ENCODE results near the gene SLC19A3.

Gene SLC19A3

DNA sequence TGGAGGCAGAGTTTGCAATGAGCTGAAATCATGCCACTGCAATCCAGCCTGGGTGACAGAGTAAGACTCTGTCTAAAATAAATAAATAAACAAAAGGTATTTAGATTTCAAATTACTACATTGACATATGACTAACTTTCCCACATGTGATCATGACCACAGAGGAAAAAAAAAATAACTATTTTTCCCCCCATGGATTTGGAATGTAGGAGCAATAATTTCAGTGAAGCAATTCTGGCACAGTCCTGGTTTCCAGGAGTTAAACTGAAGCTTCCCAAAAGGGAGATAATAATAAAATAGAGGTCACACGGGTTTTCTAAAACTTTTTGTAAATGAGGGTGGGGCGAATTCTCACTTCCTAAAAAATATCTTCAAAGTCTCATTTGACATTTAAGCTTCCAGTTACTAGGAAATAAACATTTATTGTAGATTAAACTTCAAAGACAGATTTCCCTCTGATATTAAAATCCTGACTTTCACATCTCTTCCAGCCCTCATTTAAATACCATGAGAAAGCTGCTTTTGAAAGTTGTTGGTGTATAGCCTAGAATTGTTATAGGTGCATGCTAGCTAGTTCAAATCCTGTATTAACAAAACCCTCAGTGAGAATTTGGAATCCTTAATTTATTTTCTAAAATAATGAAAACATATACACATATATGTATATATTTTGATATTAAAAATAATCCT is 20.7 kb downstream of the SLC19A3 start:
- WGBS, 2 donors (ENCODE audit: extremely low coverage in 2 of 2, insufficient read length in 2 of 2, insufficient replicate concordance in 1 of 2) = no CpG with 5 or more reads among the region's 2 CpGs
- H2AFZ ChIP-seq (ENCODE audit: low read length) = no peak overlapping the region
- H3K9ac ChIP-seq (ENCODE audit: low read depth, low read length, poor library complexity) = no peak overlapping the region
- H3K4me1 ChIP-seq (ENCODE audit: control insufficient read depth in 2 of 2, insufficient read depth in 1 of 2, low read depth in 1 of 2, low read length in 2 of 2) = no peaks in the 10 kb centered on the region
- DNase-seq (ENCODE audit: low spot score) = no peak
- H3K36me3 ChIP-seq (replicated peaks in 1 of 2; ENCODE audit: control insufficient read depth in 2 of 2, insufficient read depth in 2 of 2, low read length in 2 of 2) = no peaks in the 10 kb centered on the region
- H3K23ac ChIP-seq (ENCODE audit: low read depth, low read length, poor library complexity) = no peak overlapping the region
- no peak overlapping the region for H2AK5ac ChIP-seq (ENCODE audit: low read depth, low read length)
- no peak overlapping the region for H3K4me2 ChIP-seq (ENCODE audit: insufficient read depth, low read length, poor library complexity, severe bottlenecking)
- H4K8ac ChIP-seq (ENCODE audit: low read depth, low read length) = no peak overlapping the region
- H3K14ac ChIP-seq (ENCODE audit: low read length) = no peak overlapping the region
- no peaks in the 10 kb centered on the region for H3K9me3 ChIP-seq (replicated peaks in 1 of 2; ENCODE audit: control insufficient read depth in 2 of 2, insufficient read depth in 1 of 2, low read depth in 1 of 2, low read length in 2 of 2)
- H2BK120ac ChIP-seq (ENCODE audit: low read depth, low read length) = no peak overlapping the region
- no peak overlapping the region for H2BK12ac ChIP-seq (ENCODE audit: low read length)
- no peaks in the 10 kb centered on the region for H3K79me1 ChIP-seq (ENCODE audit: low read depth, low read length)
- H3K18ac ChIP-seq (ENCODE audit: low read length) = no peak overlapping the region
- no peak overlapping the region for H4K91ac ChIP-seq (ENCODE audit: low read depth, low read length, poor library complexity)
- H3K4ac ChIP-seq (ENCODE audit: low read length) = no peak overlapping the region
- H3K4me3 ChIP-seq (ENCODE audit: low read length in 2 of 2) = no peak overlapping the region
- H2BK15ac ChIP-seq (ENCODE audit: low read length) = no peak overlapping the region
- no peak overlapping the region for H3K27ac ChIP-seq (replicated peaks; ENCODE audit: low read length)
- no peaks in the 10 kb centered on the region for H3K27me3 ChIP-seq (ENCODE audit: control insufficient read depth in 3 of 3, insufficient read depth in 3 of 3, low read depth in 1 of 3, low read length in 3 of 3)
- H2BK5ac ChIP-seq (ENCODE audit: low read length) = no peak overlapping the region

DNA sequence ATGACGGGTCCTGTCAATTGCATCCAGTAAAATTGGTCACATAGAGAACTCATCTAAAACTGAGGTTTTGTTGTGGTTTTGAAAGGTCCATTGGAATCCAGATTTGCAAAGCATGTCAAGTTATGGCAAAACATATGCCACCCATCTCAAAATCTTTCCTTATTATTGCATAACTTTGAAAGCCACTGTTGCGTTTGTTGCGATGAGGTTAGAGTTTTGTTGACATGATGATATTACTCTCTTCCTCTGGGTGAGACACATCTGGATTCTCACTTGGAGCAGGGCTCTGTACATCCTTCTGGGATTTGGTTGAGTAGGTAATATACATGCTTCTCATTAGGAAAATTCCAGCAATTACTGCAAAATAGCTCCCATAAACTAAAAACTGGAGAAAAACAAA is 30.6 kb downstream of the SLC19A3 start:
- no peak overlapping the region for H3K9ac ChIP-seq (ENCODE audit: low read depth, low read length, poor library complexity)
- no peak overlapping the region for H3K18ac ChIP-seq (ENCODE audit: low read length)
- no peak overlapping the region for H4K91ac ChIP-seq (ENCODE audit: low read depth, low read length, poor library complexity)
- H2BK120ac ChIP-seq (ENCODE audit: low read depth, low read length) = no peak overlapping the region
- H2BK5ac ChIP-seq (ENCODE audit: low read length) = no peak overlapping the region
- H3K4me3 ChIP-seq (ENCODE audit: low read length in 2 of 2) = no peak overlapping the region
- no peak overlapping the region for H3K27ac ChIP-seq (replicated peaks; ENCODE audit: low read length)
- WGBS, 2 donors (ENCODE audit: extremely low coverage in 2 of 2, insufficient read length in 2 of 2, insufficient replicate concordance in 1 of 2) = no CpG with 5 or more reads among the region's 3 CpGs
- H4K8ac ChIP-seq (ENCODE audit: low read depth, low read length) = no peak overlapping the region
- H3K4ac ChIP-seq (ENCODE audit: low read length) = no peak overlapping the region
- no peak for DNase-seq (ENCODE audit: low spot score)
- H3K4me1 ChIP-seq (ENCODE audit: control insufficient read depth in 2 of 2, insufficient read depth in 1 of 2, low read depth in 1 of 2, low read length in 2 of 2) = no peaks in the 10 kb centered on the region
- no peak overlapping the region for H3K4me2 ChIP-seq (ENCODE audit: insufficient read depth, low read length, poor library complexity, severe bottlenecking)
- no peaks in the 10 kb centered on the region for H3K9me3 ChIP-seq (replicated peaks in 1 of 2; ENCODE audit: control insufficient read depth in 2 of 2, insufficient read depth in 1 of 2, low read depth in 1 of 2, low read length in 2 of 2)
- H3K23ac ChIP-seq (ENCODE audit: low read depth, low read length, poor library complexity) = no peak overlapping the region
- no peaks in the 10 kb centered on the region for H3K36me3 ChIP-seq (replicated peaks in 1 of 2; ENCODE audit: control insufficient read depth in 2 of 2, insufficient read depth in 2 of 2, low read length in 2 of 2)
- H2AFZ ChIP-seq (ENCODE audit: low read length) = no peak overlapping the region
- no peak overlapping the region for H2BK15ac ChIP-seq (ENCODE audit: low read length)
- no peaks in the 10 kb centered on the region for H3K79me1 ChIP-seq (ENCODE audit: low read depth, low read length)
- no peaks in the 10 kb centered on the region for H3K27me3 ChIP-seq (ENCODE audit: control insufficient read depth in 3 of 3, insufficient read depth in 3 of 3, low read depth in 1 of 3, low read length in 3 of 3)
- no peak overlapping the region for H2BK12ac ChIP-seq (ENCODE audit: low read length)
- H3K14ac ChIP-seq (ENCODE audit: low read length) = no peak overlapping the region
- H2AK5ac ChIP-seq (ENCODE audit: low read depth, low read length) = no peak overlapping the region

DNA sequence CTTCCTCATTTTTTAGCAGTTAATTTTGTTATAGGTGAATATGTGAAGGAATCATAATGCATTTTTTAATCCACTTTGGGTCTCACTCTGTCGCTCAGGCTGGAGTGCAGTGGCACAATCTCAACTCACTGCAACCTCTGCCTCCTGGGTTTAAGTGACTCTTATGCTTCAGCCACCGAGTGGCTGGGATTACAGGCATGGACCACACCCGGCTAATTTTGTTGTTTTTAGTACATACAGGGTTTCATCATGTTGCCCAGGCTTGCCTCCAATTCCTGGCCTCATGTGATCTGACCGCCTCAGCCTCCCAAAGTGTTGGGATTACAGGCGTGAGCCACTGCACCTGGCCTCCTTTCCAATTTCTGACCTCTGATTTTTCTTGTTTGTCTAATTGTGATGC is 33.6 kb downstream of the SLC19A3 start:
- H3K27me3 ChIP-seq (ENCODE audit: control insufficient read depth in 3 of 3, insufficient read depth in 3 of 3, low read depth in 1 of 3, low read length in 3 of 3) = no peaks in the 10 kb centered on the region
- H3K14ac ChIP-seq (ENCODE audit: low read length) = no peak overlapping the region
- no peak overlapping the region for H4K91ac ChIP-seq (ENCODE audit: low read depth, low read length, poor library complexity)
- no peak overlapping the region for H4K8ac ChIP-seq (ENCODE audit: low read depth, low read length)
- H3K4me1 ChIP-seq (ENCODE audit: control insufficient read depth in 2 of 2, insufficient read depth in 1 of 2, low read depth in 1 of 2, low read length in 2 of 2) = no peaks in the 10 kb centered on the region
- no peak overlapping the region for H3K4me2 ChIP-seq (ENCODE audit: insufficient read depth, low read length, poor library complexity, severe bottlenecking)
- H3K18ac ChIP-seq (ENCODE audit: low read length) = no peak overlapping the region
- no peak overlapping the region for H2AFZ ChIP-seq (ENCODE audit: low read length)
- no peaks in the 10 kb centered on the region for H3K36me3 ChIP-seq (replicated peaks in 1 of 2; ENCODE audit: control insufficient read depth in 2 of 2, insufficient read depth in 2 of 2, low read length in 2 of 2)
- H2AK5ac ChIP-seq (ENCODE audit: low read depth, low read length) = no peak overlapping the region
- H2BK12ac ChIP-seq (ENCODE audit: low read length) = no peak overlapping the region
- no peak for DNase-seq (ENCODE audit: low spot score)
- H3K23ac ChIP-seq (ENCODE audit: low read depth, low read length, poor library complexity) = no peak overlapping the region
- H3K79me1 ChIP-seq (ENCODE audit: low read depth, low read length) = no peaks in the 10 kb centered on the region
- H3K4ac ChIP-seq (ENCODE audit: low read length) = no peak overlapping the region
- H3K4me3 ChIP-seq (ENCODE audit: low read length in 2 of 2) = no peak overlapping the region
- no peak overlapping the region for H3K9ac ChIP-seq (ENCODE audit: low read depth, low read length, poor library complexity)
- H2BK120ac ChIP-seq (ENCODE audit: low read depth, low read length) = no peak overlapping the region
- H2BK15ac ChIP-seq (ENCODE audit: low read length) = no peak overlapping the region
- no CpG with 5 or more reads among the region's 5 CpGs for WGBS, 2 donors (ENCODE audit: extremely low coverage in 2 of 2, insufficient read length in 2 of 2, insufficient replicate concordance in 1 of 2)
- no peak overlapping the region for H2BK5ac ChIP-seq (ENCODE audit: low read length)
- no peak overlapping the region for H3K27ac ChIP-seq (replicated peaks; ENCODE audit: low read length)
- H3K9me3 ChIP-seq (replicated peaks in 1 of 2; ENCODE audit: control insufficient read depth in 2 of 2, insufficient read depth in 1 of 2, low read depth in 1 of 2, low read length in 2 of 2) = no peaks in the 10 kb centered on the region

DNA sequence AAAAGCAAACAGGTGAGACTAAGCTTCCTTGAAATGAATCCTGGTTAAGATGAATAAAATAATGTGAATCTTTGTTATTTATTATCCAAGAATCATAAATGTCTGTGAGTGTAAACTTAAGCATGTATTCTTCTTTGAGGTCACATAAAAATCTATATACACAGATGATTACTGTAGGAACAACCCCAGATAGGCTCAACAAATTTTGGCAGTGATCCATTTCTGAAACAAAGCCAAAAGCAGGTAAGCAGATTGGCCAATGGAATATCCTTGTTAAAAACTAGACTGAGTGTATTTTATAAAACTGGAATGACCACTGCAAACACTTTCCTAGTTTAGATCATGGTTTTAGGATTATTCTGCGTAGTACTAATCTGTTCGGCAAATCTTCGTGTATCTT is 39.9 kb downstream of the SLC19A3 start:
- no peak overlapping the region for H2BK12ac ChIP-seq (ENCODE audit: low read length)
- no peak overlapping the region for H3K4me2 ChIP-seq (ENCODE audit: insufficient read depth, low read length, poor library complexity, severe bottlenecking)
- no peaks in the 10 kb centered on the region for H3K9me3 ChIP-seq (replicated peaks in 1 of 2; ENCODE audit: control insufficient read depth in 2 of 2, insufficient read depth in 1 of 2, low read depth in 1 of 2, low read length in 2 of 2)
- H4K8ac ChIP-seq (ENCODE audit: low read depth, low read length) = no peak overlapping the region
- H3K18ac ChIP-seq (ENCODE audit: low read length) = no peak overlapping the region
- no peak overlapping the region for H3K23ac ChIP-seq (ENCODE audit: low read depth, low read length, poor library complexity)
- no peak overlapping the region for H3K27ac ChIP-seq (replicated peaks; ENCODE audit: low read length)
- no peak overlapping the region for H3K14ac ChIP-seq (ENCODE audit: low read length)
- no peak overlapping the region for H2BK5ac ChIP-seq (ENCODE audit: low read length)
- no peaks in the 10 kb centered on the region for H3K79me1 ChIP-seq (ENCODE audit: low read depth, low read length)
- no peak for DNase-seq (ENCODE audit: low spot score)
- H2BK15ac ChIP-seq (ENCODE audit: low read length) = no peak overlapping the region
- H2AK5ac ChIP-seq (ENCODE audit: low read depth, low read length) = no peak overlapping the region
- H2AFZ ChIP-seq (ENCODE audit: low read length) = no peak overlapping the region
- no peaks in the 10 kb centered on the region for H3K36me3 ChIP-seq (replicated peaks in 1 of 2; ENCODE audit: control insufficient read depth in 2 of 2, insufficient read depth in 2 of 2, low read length in 2 of 2)
- no peaks in the 10 kb centered on the region for H3K4me1 ChIP-seq (ENCODE audit: control insufficient read depth in 2 of 2, insufficient read depth in 1 of 2, low read depth in 1 of 2, low read length in 2 of 2)
- no peaks in the 10 kb centered on the region for H3K27me3 ChIP-seq (ENCODE audit: control insufficient read depth in 3 of 3, insufficient read depth in 3 of 3, low read depth in 1 of 3, low read length in 3 of 3)
- H3K4me3 ChIP-seq (ENCODE audit: low read length in 2 of 2) = no peak overlapping the region
- no peak overlapping the region for H3K4ac ChIP-seq (ENCODE audit: low read length)
- no CpG with 5 or more reads among the region's 3 CpGs for WGBS, 2 donors (ENCODE audit: extremely low coverage in 2 of 2, insufficient read length in 2 of 2, insufficient replicate concordance in 1 of 2)
- H3K9ac ChIP-seq (ENCODE audit: low read depth, low read length, poor library complexity) = no peak overlapping the region
- H4K91ac ChIP-seq (ENCODE audit: low read depth, low read length, poor library complexity) = no peak overlapping the region
- no peak overlapping the region for H2BK120ac ChIP-seq (ENCODE audit: low read depth, low read length)

Data from neuronal stem cell (in vitro differentiated cells).